NCI-H524 (cell line): ENCODE results near the gene ADAMTSL5.
"Not testable (repeated sequence)": the region's sequence is repeated elsewhere in the genome, so short reads cannot be mapped to it uniquely, and the experiment has no call there.

Experiments
- DNase-seq, 2 experiments: peaks; one replicate each; lab custom pipeline; 2025; lab: John Stamatoyannopoulos, UW

ADAMTSL5 gene

DNA sequence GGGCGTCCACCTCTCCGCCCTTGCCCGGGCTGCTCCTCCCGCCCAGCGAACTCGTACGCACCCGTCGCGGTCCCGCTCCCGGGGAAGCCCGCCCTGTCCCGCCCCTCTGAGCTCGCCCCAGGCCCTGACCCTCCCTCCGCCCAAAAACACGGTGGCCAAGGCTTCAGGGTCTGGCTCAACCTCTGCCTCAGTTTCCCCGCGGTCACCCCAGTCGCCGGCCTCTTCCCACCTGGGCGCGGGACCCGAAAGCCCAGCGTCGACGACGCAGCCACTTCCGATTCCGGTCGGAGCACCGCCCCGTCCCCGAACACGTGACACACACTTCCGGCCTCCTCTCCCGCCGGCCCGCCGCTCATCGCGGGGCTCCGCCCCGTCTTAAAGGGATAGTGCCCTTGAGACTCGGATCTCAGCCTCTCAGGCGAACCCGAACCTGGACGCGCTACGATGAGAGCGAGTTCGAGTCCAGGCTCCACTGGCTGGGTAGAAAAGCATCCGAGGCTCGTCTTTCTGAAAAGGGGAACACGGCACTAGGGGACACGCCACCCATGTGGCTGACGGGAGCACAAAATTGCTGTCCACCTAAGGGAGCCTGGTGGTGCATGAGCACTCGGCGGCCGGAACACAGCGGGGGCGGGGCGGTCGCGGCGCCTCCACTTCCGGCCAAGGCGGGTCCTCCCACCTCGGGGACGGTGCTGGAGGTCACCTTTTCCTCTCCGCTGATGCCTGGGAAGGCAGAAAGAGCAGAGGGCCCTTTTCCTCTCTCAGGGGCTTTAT lies 33.7 kb downstream of the ADAMTSL5 start, which contains the start of gene C19orf25:
Gene C19orf25, minus strand, starts transcription at position 282 of the 774 bp plus-strand sequence. CDS start 312 bp downstream, outside the sequence.
- peak; percentile 89 to 96 for DNase-seq

DNA sequence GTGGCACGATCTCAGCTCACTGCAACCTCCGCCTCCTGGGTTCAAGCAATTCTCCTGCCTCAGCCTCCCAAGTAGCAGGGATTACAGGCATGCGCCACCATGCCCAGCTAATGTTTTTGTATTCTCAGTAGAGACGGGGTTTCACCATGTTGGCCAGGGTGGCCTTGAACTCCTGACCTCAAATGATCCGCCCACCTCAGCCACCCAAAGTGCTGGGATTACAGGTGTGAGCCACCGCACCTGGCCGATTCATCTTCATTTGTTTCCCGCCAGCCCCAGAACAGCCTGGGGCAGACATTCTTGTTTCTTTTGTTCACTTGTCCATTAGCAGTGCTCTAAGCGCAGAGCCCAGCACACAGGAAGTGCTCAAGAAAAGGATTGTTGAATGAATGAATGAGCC lies 35.8 kb downstream of the ADAMTSL5 start:
- not testable (repeated sequence) for DNase-seq

DNA sequence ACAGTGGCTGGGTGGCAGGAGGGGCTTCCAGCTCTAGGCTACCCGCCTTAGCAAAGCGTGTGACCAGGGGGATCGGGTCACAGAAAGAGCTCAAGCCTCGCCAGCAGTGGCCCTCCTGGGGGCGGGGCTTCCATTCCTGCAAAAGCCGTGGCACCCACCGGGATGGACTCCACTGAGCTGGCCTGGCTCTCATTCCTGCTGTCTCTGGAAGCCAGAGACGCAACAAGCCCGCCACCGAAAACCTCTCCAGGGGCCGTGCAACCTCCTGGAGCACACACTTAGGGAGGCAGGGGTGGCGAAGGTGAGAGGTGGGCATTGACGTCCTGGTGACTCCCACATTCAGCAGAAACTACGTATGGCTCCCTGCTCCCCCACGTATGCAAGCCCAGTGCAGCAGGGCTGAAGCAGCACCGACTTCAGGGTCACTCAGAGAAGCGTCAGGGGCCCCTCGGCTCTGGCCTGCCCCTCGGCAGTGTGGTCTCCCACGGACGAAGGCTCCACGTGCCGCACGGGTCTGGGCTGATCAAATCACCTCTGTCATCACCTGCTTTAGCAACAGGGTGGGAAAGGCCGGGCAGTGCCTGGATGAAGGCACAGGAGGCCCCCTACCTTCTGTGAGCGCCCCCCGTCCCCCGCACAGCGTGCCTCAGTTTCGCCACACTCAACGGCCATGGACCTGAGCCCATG lies 36.9 kb downstream of the ADAMTSL5 start:
- no peak for DNase-seq

DNA sequence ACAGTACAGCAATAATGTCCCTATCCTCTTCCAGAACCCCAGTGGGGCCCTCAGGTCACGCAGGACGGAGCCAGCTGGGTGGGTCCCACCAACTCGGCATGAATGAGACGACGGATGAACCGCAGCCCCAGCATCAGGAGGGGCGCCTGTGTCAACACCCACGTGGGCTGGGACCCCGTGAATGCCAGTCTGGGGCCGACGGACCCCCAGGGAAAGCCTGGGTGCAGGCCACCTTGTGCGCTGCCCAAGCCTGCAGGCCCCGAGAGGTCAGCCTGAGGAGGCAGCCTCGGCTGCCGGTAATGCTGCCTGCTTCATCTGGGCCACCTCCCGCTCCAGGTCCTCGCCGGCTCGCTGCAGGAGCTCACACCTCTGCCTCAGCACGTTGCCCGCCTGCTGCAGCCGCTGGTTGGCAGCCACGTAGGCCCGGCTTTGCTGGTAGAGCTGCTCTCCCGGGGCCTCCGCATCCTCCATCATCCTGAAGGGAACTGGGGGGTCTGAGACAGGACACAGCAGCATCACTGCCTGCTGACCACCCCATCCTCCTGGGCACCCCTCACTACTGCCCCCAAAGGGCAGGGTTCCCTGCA lies 38.0 kb downstream of the ADAMTSL5 start:
- DNase-seq: no peak

DNA sequence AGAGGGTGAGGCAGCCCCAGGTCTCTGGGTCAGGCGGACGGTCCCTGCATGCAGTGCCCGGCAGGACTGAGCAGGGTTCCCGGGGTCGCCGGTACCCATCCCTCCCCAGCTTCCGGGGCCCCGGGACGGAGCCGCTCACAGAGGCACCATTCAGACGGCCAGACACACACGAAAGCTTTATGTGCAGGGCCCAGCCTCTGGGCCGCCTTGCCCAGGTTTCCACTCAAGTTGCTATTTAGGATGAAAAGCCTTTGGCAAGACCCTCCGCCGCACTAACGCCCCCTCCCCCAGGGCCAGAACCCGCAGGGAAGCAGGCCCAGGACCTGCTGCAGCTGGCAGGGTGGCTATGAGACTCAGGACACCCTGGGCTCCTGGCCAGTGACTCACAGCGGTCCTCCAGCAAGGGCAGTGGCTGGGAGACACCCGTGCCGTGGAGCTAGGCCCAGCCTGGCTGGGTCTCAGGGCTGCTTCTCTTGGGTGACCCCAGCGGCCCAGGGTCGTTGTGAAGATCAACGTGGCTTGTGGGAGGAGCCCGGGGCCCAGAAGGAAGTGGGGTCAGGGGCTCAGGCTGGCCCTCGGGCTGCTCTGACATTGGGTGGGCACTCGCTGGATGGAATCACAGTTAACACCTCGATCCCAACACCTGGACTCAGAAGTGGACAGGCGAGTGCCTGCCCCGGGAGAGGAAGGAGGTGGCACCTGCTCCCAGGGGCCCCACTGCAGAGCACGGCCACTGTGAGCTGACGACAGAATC lies 38.6 kb downstream of the ADAMTSL5 start:
- DNase-seq: no peak

DNA sequence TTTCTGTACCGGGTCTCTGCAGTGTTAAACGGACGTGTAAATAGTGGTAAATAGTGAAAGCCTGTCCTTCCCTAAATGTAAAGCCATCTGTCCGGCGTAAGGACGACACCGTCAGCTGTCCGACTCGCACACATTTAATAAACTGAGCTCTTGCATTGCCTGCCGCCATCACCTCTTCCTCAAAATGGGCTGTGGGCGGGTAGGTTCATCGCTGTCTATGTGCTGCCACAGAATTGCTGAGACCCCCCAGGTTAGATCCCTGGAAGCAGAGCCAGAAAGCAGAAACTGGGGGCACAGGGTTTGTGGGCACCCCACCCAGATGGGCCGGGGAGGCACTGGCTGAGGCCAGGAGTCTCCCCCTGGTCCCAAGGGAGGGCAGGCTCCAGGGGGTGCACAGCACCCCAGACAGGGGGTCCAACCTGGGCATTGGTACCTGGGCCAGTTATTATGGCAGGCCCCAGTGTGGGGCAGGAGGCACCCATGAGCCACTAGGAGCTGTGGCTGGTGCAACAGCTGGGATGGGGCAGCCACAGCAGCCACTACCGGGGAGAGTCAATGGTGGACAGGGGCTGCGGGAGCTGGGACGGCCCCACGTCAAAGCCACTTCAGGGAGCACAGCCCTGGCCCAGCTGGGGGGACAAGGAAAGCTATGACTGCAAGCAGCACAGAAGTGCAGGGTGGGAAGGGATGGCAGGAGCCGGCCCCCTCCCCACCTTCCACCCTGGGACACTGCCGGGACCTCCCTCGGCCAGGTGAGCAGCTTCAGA lies 39.6 kb downstream of the ADAMTSL5 start:
- DNase-seq: no peak

DNA sequence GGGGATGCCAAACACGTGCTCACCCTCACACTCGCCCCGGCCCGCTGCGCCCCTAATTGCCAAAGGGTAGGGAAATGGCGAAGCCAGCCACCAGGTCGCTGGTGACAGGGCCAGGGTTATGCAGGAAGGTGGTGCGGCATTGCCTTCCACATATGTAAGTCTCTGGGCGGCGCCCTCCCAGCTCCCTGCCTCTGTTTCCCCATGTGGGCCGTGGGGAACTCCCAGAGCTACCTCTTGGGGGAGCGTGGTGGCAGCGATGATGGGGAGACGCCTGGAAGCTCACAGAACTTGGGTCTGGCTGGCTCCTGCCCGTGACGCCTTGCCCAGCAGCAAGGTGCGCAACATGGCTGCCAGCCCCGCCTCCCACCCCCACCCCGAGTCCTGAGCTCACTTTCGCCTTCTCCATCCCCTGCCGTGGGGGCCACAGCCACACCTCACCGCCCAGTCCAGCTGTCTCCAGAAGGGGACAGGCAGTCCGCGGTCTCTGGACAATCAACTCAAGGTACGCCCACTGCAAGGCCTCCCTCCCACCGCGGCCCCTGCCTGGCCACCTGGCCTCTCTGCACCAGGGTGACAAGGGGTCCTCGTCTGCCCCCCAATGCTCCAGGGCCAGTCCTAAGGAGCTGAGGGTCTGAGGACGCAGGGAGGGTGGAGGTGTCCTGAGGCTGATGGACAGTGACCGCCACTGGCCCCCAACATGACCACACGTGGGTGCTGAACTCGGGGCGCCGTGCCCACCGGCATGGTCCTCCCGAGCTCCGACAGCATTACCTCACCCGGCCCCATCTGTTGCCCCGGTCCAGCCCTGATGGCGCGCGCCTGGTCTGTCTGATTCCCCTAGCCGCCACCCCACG lies 40.4 kb downstream of the ADAMTSL5 start:
- peak in 1 of 2 experiments; percentile 68 for DNase-seq

DNA sequence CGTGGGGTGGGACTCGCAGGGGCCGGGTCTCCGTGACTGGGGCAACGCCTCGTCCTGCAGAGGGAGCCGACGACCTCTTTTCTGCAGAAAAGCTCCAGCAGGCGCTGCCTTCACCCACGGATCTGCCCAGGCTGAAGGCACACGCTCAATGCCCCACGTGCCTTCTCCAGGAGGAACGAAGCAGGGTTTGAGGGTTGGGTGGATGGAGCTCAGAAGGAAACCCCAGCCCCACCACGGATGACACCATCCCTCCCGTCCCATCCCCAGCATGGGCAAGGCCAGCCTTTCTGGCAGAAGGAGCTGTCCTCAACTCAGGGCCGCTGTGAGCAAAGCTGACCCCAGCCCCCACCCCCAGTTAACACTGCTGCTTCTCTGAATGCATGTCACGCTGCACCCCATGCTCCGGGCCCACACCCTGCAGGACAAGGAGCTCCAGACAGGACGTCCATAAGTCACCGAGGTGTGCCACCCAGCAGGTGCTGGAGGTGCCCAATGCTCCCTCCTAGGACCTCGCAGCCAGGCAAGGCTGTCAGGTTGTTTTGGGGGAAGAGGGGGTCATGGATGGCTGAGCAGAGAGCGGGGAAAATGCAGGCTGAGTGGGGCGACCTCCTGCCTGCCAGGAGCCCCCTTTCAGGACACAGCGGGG lies 41.2 kb downstream of the ADAMTSL5 start:
- DNase-seq: peak; percentile 28 to 52

DNA sequence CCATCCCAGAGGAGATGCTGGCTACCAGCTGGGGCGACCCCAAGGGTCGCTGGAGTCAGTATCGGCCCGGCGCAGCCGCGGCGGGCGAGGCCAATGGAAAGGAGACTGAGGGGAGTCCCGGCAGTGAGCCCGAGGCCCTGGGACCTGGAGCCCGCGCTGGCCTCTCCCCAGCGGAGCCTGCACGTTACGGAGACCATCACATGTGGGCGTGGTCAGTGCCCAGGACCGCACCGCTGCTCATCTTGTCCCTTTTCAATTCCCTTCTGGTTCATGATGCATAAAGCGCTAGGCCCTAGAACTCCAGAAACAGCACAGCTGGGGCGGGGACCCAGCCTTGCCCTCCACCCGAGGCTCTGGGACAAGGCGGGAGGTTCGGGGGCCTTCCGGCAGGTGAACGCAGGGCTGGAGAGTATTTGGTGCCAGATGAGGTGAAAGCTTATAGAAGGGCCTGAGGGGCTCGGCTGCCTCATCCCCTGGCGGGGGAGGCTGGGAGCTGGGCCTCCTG lies 41.8 kb downstream of the ADAMTSL5 start:
- peak in 1 of 2 experiments; percentile 53 for DNase-seq

DNA sequence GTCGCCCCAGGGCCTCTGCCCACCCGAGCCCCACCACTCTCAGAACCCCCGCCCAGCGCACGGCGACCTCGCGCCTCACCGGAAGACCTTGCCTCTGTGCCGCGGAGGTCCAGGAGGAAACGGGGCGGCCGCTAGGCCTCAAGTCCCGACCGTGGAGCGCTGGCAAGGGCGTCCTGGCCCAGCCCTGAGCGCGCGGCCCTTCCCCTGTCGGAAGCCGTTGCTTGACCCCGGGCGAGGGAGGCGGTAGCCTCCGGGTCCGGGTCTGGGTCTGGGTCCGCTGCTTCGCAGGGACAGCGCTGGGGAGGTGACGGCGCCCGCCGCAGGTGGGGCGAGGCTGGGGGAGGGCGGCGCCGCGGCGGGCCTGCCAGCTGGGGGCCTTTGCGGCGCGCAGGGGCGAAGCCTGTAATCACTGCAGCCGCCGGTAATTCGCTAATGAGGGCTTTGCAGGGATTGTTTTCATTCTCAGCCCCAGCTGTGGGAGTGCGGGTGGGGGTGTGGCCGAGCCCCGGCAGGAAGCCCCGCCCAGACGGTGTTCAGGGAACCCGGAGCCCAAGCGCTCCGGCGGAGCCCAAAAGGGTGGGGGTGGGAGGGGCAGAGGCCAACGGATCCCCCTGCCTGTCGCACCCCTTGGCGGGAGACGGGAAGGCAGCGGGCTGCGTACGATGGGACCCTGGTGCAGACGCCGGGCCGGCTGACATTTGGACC lies 42.4 kb downstream of the ADAMTSL5 start:
- DNase-seq: peak; percentile 68 to 91

DNA sequence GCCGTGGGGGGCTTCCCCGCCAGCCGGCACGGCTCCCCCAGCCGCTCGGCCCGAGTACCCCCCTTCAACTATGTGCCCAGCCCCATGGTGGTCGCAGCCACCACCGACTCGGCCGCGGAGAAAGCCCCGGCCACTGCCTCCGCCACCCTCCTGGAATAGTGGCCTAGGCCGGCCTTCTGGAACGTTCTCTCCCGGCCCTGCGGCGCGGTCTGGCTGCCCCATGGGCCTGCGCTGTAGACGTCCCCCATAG lies 42.8 kb downstream of the ADAMTSL5 start:
- no peak for DNase-seq

DNA sequence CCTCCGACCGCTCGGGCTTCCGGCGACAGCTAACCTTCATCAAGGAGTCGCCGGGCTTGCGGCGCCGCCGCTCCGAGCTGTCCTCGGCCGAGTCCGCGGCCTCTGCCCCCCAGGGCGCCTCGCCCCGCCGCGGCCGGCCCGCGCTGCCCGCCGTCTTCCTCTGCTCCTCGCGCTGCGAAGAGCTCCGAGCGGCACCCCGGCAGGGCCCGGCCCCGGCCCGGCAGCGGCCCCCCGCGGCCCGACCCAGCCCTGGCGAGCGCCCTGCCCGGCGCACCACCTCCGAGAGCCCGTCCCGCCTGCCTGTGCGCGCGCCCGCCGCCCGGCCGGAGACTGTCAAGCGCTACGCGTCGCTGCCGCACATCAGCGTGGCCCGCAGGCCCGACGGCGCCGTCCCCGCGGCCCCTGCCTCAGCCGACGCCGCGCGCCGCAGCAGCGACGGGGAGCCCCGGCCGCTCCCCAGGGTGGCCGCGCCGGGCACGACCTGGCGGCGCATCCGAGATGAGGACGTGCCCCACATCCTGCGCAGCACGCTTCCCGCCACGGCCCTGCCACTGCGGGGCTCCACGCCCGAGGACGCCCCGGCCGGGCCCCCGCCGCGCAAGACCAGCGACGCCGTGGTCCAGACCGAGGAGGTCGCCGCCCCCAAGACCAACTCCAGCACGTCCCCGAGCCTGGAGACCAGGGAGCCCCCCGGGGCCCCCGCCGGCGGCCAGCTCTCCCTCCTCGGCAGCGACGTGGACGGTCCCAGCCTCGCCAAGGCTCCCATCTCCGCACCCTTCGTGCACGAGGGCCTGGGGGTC lies 43.4 kb downstream of the ADAMTSL5 start:
- no peak for DNase-seq

DNA sequence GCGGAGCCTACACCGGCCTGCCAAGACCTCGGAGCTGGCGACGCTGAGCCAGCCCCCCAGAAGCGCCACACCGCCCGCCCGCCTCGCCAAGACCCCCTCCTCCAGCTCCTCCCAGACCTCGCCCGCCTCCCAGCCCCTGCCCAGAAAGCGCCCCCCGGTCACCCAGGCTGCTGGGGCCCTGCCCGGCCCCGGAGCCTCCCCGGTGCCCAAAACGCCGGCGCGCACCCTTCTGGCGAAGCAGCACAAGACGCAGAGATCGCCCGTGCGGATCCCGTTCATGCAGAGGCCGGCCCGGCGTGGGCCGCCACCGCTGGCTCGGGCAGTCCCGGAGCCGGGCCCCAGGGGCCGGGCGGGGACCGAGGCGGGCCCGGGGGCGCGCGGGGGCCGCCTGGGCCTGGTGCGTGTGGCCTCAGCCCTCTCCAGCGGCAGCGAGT lies 44.0 kb downstream of the ADAMTSL5 start:
- no peak for DNase-seq

DNA sequence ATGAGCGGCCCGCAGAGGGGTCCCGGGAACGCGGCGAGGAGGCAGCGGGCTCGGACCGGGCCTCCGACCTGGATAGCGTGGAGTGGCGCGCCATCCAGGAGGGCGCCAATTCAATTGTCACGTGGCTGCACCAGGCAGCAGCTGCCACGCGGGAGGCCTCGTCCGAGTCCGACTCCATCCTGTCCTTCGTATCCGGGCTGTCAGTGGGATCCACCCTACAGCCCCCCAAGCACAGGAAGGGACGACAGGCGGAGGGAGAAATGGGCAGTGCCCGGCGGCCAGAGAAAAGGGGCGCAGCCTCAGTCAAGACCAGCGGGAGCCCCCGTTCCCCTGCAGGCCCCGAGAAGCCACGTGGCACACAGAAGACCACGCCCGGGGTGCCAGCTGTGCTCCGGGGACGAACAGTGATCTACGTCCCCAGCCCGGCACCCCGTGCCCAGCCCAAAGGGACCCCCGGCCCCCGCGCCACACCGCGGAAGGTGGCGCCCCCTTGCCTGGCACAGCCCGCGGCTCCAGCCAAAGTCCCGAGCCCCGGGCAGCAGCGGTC lies 44.5 kb downstream of the ADAMTSL5 start:
- DNase-seq: no peak

DNA sequence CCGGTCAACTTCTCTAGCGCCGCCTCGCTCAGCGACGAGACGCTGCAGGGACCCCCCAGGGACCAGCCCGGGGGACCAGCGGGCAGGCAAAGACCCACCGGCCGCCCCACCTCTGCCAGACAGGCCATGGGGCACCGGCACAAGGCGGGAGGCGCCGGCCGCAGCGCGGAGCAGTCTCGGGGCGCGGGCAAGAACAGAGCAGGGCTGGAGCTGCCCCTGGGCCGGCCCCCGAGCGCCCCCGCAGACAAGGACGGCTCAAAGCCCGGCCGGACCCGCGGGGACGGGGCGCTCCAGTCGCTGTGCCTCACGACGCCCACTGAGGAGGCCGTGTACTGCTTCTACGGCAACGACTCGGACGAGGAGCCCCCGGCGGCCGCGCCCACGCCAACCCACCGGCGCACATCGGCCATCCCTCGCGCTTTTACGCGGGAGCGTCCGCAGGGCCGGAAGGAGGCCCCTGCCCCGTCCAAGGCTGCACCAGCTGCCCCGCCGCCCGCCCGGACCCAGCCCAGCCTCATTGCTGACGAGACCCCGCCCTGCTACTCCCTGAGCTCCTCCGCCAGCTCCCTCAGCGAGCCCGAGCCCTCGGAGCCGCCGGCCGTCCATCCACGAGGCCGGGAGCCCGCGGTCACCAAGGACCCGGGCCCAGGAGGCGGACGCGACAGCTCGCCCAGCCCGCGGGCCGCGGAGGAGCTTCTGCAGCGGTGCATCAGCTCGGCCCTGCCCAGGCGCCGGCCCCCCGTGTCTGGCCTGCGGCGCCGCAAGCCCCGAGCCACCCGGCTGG lies 45.1 kb downstream of the ADAMTSL5 start:
- DNase-seq: no peak

DNA sequence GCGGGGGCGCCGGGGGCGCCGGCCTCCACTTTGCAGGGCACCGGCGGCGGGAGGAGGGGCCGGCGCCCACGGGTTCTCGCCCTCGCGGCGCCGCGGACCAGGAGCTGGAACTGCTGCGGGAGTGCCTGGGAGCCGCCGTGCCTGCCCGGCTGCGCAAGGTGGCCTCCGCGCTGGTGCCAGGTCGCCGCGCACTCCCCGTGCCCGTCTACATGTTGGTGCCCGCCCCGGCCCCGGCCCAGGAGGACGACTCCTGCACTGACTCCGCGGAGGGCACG lies 45.7 kb downstream of the ADAMTSL5 start:
- DNase-seq: no peak

DNA sequence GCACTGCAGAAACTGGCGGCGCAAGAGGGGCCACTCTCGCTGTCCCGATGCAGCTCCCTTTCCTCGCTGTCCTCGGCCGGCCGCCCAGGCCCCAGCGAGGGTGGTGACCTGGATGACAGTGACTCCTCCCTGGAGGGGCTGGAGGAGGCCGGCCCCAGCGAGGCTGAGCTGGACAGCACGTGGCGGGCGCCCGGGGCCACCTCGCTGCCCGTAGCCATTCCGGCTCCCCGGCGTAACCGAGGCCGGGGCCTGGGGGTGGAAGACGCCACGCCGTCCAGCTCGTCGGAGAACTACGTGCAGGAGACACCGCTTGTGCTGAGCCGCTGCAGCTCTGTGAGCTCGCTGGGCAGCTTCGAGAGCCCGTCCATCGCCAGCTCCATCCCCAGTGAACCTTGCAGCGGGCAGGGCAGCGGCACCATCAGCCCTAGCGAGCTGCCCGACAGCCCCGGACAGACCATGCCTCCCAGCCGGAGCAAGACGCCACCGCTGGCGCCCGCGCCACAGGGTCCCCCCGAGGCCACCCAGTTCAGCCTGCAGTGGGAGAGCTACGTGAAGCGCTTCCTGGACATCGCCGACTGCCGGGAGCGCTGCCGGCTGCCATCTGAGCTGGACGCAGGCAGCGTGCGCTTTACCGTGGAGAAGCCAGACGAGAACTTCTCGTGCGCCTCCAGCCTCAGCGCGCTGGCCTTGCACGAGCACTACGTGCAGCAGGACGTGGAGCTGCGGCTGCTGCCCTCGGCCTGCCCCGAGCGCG lies 46.2 kb downstream of the ADAMTSL5 start:
- DNase-seq: no peak
